ENCODE results near the gene DHRS13. TPM values are rescaled to one million over a fixed set of nuclear protein-coding genes. Genes with fewer than 3 reads are reported as not detected.

DHRS13 gene
- total RNA-seq, 1 experiment from 2014 or later = 24.7 TPM

Other genes with a start within 250 kb of the DHRS13 start
- gene SDF2, start 241.2 kb downstream of the DHRS13 start, total RNA-seq (2014; rRNA removed; shearing (Covaris generic)) = 57.7 and 73.3 TPM in 2 replicates
- 24.4 and 43.0 TPM in 2 replicates for gene SUPT6H, start 240.9 kb downstream of the DHRS13 start, total RNA-seq (2014; rRNA removed; shearing (Covaris generic))
- gene PROCA1, start 191.2 kb downstream of the DHRS13 start, total RNA-seq (2014; rRNA removed; shearing (Covaris generic)) = 2.4 and 17.2 TPM in 2 replicates
- 373 TPM in 2 replicates for gene RAB34, start 185.2 kb downstream of the DHRS13 start, total RNA-seq (2014; rRNA removed; shearing (Covaris generic))
- gene RPL23A, start 183.1 kb downstream of the DHRS13 start, total RNA-seq (2014; rRNA removed; shearing (Covaris generic)) = 1,133 and 1,289 TPM in 2 replicates
- 9.2 and 12.1 TPM in 2 replicates for gene TLCD1, start 176.8 kb downstream of the DHRS13 start, total RNA-seq (2014; rRNA removed; shearing (Covaris generic))
- 10.2 and 15.1 TPM in 2 replicates for gene NEK8, start 174.3 kb downstream of the DHRS13 start, total RNA-seq (2014; rRNA removed; shearing (Covaris generic))
- 51.8 and 69.0 TPM in 2 replicates for gene TRAF4, start 159.1 kb downstream of the DHRS13 start, total RNA-seq (2014; rRNA removed; shearing (Covaris generic))
- 0.86 and 8.0 TPM in 2 replicates for gene FAM222B, start 60.3 kb downstream of the DHRS13 start, total RNA-seq (2014; rRNA removed; shearing (Covaris generic))
- 52.9 and 96.8 TPM in 2 replicates for gene ERAL1, start 48.1 kb downstream of the DHRS13 start, total RNA-seq (2014; rRNA removed; shearing (Covaris generic))
- 57.5 and 59.7 TPM in 2 replicates for gene FLOT2, start 5.3 kb downstream of the DHRS13 start, total RNA-seq (2014; rRNA removed; shearing (Covaris generic))
- gene PHF12, start 48.4 kb upstream of the DHRS13 start, total RNA-seq (2014; rRNA removed; shearing (Covaris generic)) = 26.8 and 48.5 TPM in 2 replicates
- gene SEZ6, start 103.0 kb upstream of the DHRS13 start, total RNA-seq (2014; rRNA removed; shearing (Covaris generic)) = not detected in 2 replicates
- 4.7 TPM in 1 of 2 replicates, not detected in the other for gene PIPOX, start 140.1 kb upstream of the DHRS13 start, total RNA-seq (2014; rRNA removed; shearing (Covaris generic))